SK-N-SH (cell line): ENCODE results near the gene NRCAM. TPM values are rescaled to one million over a fixed set of nuclear protein-coding genes. Genes with fewer than 3 reads are reported as not detected.

Source experiments
- CTCF ChIA-PET: fragments of 300-600, 350-600 bp; formaldehyde crosslinking; extraction: SDS; loops from one replicate; lab custom pipeline; 2021; lab: Yijun Ruan, JAX
- POLR2A ChIA-PET: fragments of 350-600 bp; sonication (Branson Sonifier 250); formaldehyde crosslinking; extraction: SDS; loops from one replicate; lab custom pipeline; 2020; ENCODE audit warnings: antibody characterized with exemption, inconsistent platforms; lab: Yijun Ruan, JAX
- DNase-seq: peaks from one replicate; pipeline ENCODE4 v3.0.0; 2012
- H2AFZ ChIP-seq: fragments of 200-600 bp; sonication (generic); 2 replicates; pipeline ENCODE4 v1.8.1; 2016; ENCODE audit warnings: antibody characterized with exemption, mild to moderate bottlenecking, low read depth
- H3F3A ChIP-seq: fragments of 200-600 bp; sonication (generic); replicated peaks from 2 replicates; pipeline ENCODE3; 2016; ENCODE audit warnings: antibody characterized with exemption, mild to moderate bottlenecking; ENCODE audit not compliant: insufficient read depth
- H3K27ac ChIP-seq, 2 experiments: fragments of 200-500 bp in 1 of 2; fragments of 200-600 bp in 1 of 2; sonication (Bioruptor generic) in 1 of 2; sonication (generic), shearing (Covaris generic) in 1 of 2; 2 replicates each; pipeline versions ENCODE4 v1.5.1 to v1.6.1; 2014 to 2016; ENCODE audit warnings: low read depth in 2 of 2, inconsistent platforms in 1 of 2, low read length in 1 of 2, mild to moderate bottlenecking in 1 of 2, mixed read lengths in 1 of 2
- H3K27me3 ChIP-seq: fragments of 200-600 bp; sonication (generic), shearing (Covaris generic); 2 replicates; pipeline ENCODE4 v1.6.1; 2016; ENCODE audit warnings: mixed run types; ENCODE audit not compliant: insufficient read depth
- H3K36me3 ChIP-seq, 2 experiments: fragments of 200-500 bp in 1 of 2; fragments of 200-600 bp in 1 of 2; sonication (Bioruptor generic) in 1 of 2; sonication (generic) in 1 of 2; replicated peaks in 1 of 2; 2 replicates each; pipeline versions ENCODE3 to v1.5.1; 2014 to 2016; ENCODE audit warnings: low read length in 1 of 2, mild to moderate bottlenecking in 1 of 2; ENCODE audit not compliant: insufficient read depth in 2 of 2, control insufficient read depth in 1 of 2
- H3K4me1 ChIP-seq, 2 experiments: fragments of 200-500 bp in 1 of 2; fragments of 200-600 bp in 1 of 2; sonication (Bioruptor generic) in 1 of 2; sonication (generic), shearing (Covaris generic) in 1 of 2; 2 replicates each; pipeline versions ENCODE4 v1.5.1 to v1.6.1; 2014 to 2016; ENCODE audit warnings: low read depth in 1 of 2, low read length in 1 of 2, mixed run types in 1 of 2; ENCODE audit not compliant: insufficient read depth in 2 of 2, control insufficient read depth in 1 of 2
- H3K4me2 ChIP-seq: fragments of 200-600 bp; sonication (generic), shearing (Covaris generic); 2 replicates; pipeline ENCODE4 v1.6.1; 2017; ENCODE audit warnings: mixed run types
- H3K4me3 ChIP-seq, 2 experiments: fragments of 200-500 bp in 1 of 2; fragments of 200-600 bp in 1 of 2; sonication (Bioruptor generic) in 1 of 2; sonication (generic), shearing (Covaris generic) in 1 of 2; 2 replicates each; pipeline versions ENCODE4 v1.5.1 to v1.8.1; 2014 to 2016; ENCODE audit warnings: low read depth in 2 of 2, inconsistent platforms in 1 of 2, low read length in 1 of 2, mild to moderate bottlenecking in 1 of 2, mixed read lengths in 1 of 2, moderate library complexity in 1 of 2
- H3K79me2 ChIP-seq: fragments of 200-600 bp; sonication (generic); 2 replicates; pipeline ENCODE4 v1.8.1; 2017; ENCODE audit warnings: mild to moderate bottlenecking; ENCODE audit not compliant: insufficient read depth
- H3K9ac ChIP-seq: fragments of 200-600 bp; sonication (generic); 2 replicates; pipeline ENCODE4 v1.6.1; 2017; ENCODE audit warnings: mixed run types
- H3K9me2 ChIP-seq: fragments of 200-600 bp; sonication (generic); 2 replicates; pipeline ENCODE4 v1.6.1; 2017; ENCODE audit warnings: mixed run types
- H3K9me3 ChIP-seq: fragments of 200-600 bp; sonication (generic); 2 replicates; pipeline ENCODE4 v1.6.1; 2017; ENCODE audit warnings: mixed run types, mild to moderate bottlenecking, moderate library complexity
- H4K20me1 ChIP-seq: fragments of 200-600 bp; sonication (generic); 2 replicates; pipeline ENCODE4 v1.6.1; 2017; ENCODE audit warnings: mild to moderate bottlenecking, mixed run types; ENCODE audit not compliant: insufficient read depth
- CHD2 ChIP-seq: fragments of 150-350 bp; IDR thresholded peaks from 2 replicates; pipeline ENCODE4 v1.6.1; 2018; ENCODE audit warnings: low read length; ENCODE audit not compliant: partially characterized antibody
- FOXJ3 ChIP-seq: sonication (generic); formaldehyde crosslinking; IDR thresholded peaks from 2 replicates; pipeline ENCODE4 v1.5.1; 2020; ENCODE audit warnings: mild to moderate bottlenecking, missing genetic modification reagents
- FOXM1 ChIP-seq: IDR thresholded peaks from 2 replicates; pipeline ENCODE4 v1.4.0; 2012; ENCODE audit warnings: low read depth, mild to moderate bottlenecking
- JUND ChIP-seq: IDR thresholded peaks from 2 replicates; pipeline ENCODE4 v1.4.0; 2012
- MXI1 ChIP-seq: IDR thresholded peaks from 2 replicates; pipeline ENCODE4 v1.6.1; 2012; ENCODE audit warnings: mild to moderate bottlenecking, low read depth, low read length, improper control_type of control experiment
- NRF1 ChIP-seq: IDR thresholded peaks from 2 replicates; pipeline ENCODE4 v1.6.1; 2012; ENCODE audit warnings: low read depth, mild to moderate bottlenecking, low read length
- PBX3 ChIP-seq: IDR thresholded peaks from 2 replicates; pipeline ENCODE4; 2012
- POLR2AphosphoS5 ChIP-seq: IDR thresholded peaks from 2 replicates; pipeline ENCODE4 v1.6.1; 2012; ENCODE audit warnings: low read depth, low read length
- RCOR1 ChIP-seq: fragments of 150-350 bp; IDR thresholded peaks from 2 replicates; pipeline ENCODE4 v1.6.1; 2017; ENCODE audit warnings: antibody characterized with exemption, low read length
- SIN3A ChIP-seq: IDR thresholded peaks from 2 replicates; pipeline ENCODE4 v1.6.1; 2012; ENCODE audit warnings: low read depth, mild to moderate bottlenecking, low read length, moderate library complexity, borderline replicate concordance
- TEAD4 ChIP-seq: IDR thresholded peaks from 2 replicates; pipeline ENCODE4 v1.4.0; 2012; ENCODE audit warnings: mild to moderate bottlenecking, borderline replicate concordance; ENCODE audit not compliant: insufficient read depth
- USF2 ChIP-seq: fragments of 150-350 bp; IDR thresholded peaks from 2 replicates; pipeline ENCODE4 v1.6.1; 2017; ENCODE audit warnings: antibody characterized with exemption, low read length, low read depth, borderline replicate concordance
- YY1 ChIP-seq: IDR thresholded peaks from 2 replicates; pipeline ENCODE4 v1.4.0; 2012; ENCODE audit warnings: low read depth, mild to moderate bottlenecking
- WGBS: methylation state at CpG from one replicate; pipeline ENCODE4 v1.1.6; 2017; ENCODE audit warnings: low lambda C conversion rate; 5-methylcytosine and 5-hydroxymethylcytosine counted together
- polyA plus RNA-seq, 3 experiments: library from polyadenylated mRNA; depleted of rRNA; stranded (reverse); fragments of >200 nt; gene quantifications; 2 replicates each; pipeline ENCODE4 v1.2.3, GENCODE V29; 2012
- TF ChIP-seq, protein P1 (sequence below): IDR thresholded peaks from 2 replicates; pipeline ENCODE4 v1.4.0; 2012; ENCODE audit warnings: low read depth, borderline replicate concordance
- TF ChIP-seq, protein P2 (sequence below): IDR thresholded peaks from 2 replicates; pipeline ENCODE4 v1.4.0; 2012; ENCODE audit warnings: low read depth, borderline replicate concordance

The NRCAM gene
- polyA plus RNA-seq, 1 of the 3 experiments (the other 2 are of a cell fraction) = 1.1 TPM

- Histone ChIP-seq H3K27ac (no peak overlapping the region), H3K4me2 (no peak overlapping the region), H4K20me1 (no peaks in the 10 kb centered on the region), H3K36me3 (no peaks in the 10 kb centered on the region), H3K9me3 (no peaks in the 10 kb centered on the region), H3K79me2 (no peaks in the 10 kb centered on the region), H2AFZ (no peak overlapping the region), H3F3A (peaks cover 4% of the 10 kb centered on the region), H3K4me1 (peaks cover 5 to 14% of the 10 kb centered on the region in 2 experiments; a peak in 2 of 4 replicates), H3K9me2 (no peaks in the 10 kb centered on the region), H3K4me3 (no peak overlapping the region), H3K9ac (no peak overlapping the region), H3K27me3 (no peaks in the 10 kb centered on the region)
- peak; percentile 18 for DNase-seq
- ChIA-PET POLR2A (no interaction called here), CTCF (interaction anchor here (1.2 to 10.5 kb wide), 4 partner anchors 10 to 257 kb away, joined by 3 to 90 read pairs (median 4); no protein-coding TSS in a partner anchor)
- TF ChIP-seq NRF1 = no peak
- no peak for TF ChIP-seq POLR2AphosphoS5
- TF ChIP-seq CHD2 = no peak
- no peak for TF ChIP-seq FOXJ3
- no peak for TF ChIP-seq TEAD4
- TF ChIP-seq PBX3 = no peak
- no peak for TF ChIP-seq USF2
- TF ChIP-seq MXI1 = no peak
- TF ChIP-seq JUND = no peak
- TF ChIP-seq FOXM1 = no peak
- TF ChIP-seq RCOR1 = no peak
- TF ChIP-seq YY1 = no peak
- TF ChIP-seq, protein P1, sequence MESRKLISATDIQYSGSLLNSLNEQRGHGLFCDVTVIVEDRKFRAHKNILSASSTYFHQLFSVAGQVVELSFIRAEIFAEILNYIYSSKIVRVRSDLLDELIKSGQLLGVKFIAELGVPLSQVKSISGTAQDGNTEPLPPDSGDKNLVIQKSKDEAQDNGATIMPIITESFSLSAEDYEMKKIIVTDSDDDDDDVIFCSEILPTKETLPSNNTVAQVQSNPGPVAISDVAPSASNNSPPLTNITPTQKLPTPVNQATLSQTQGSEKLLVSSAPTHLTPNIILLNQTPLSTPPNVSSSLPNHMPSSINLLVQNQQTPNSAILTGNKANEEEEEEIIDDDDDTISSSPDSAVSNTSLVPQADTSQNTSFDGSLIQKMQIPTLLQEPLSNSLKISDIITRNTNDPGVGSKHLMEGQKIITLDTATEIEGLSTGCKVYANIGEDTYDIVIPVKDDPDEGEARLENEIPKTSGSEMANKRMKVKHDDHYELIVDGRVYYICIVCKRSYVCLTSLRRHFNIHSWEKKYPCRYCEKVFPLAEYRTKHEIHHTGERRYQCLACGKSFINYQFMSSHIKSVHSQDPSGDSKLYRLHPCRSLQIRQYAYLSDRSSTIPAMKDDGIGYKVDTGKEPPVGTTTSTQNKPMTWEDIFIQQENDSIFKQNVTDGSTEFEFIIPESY = no peak
- TF ChIP-seq SIN3A = no peak
- TF ChIP-seq, protein P2, sequence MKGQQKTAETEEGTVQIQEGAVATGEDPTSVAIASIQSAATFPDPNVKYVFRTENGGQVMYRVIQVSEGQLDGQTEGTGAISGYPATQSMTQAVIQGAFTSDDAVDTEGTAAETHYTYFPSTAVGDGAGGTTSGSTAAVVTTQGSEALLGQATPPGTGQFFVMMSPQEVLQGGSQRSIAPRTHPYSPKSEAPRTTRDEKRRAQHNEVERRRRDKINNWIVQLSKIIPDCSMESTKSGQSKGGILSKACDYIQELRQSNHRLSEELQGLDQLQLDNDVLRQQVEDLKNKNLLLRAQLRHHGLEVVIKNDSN = no peak
- WGBS = 84% methylated on average over 4 of the region's 4 CpGs
Measured at GRCh38 chr7:108136191-108136688, 320.0 kb downstream of the NRCAM start.
